PC-9 (cell line): ENCODE results near the gene ADI1.

Experiments used
- EZH2 ChIP-seq: fragments of 200-600 bp; sonication (generic); IDR thresholded peaks from 2 replicates; pipeline ENCODE4 v1.8.0; 2017; ENCODE audit warnings: antibody characterized with exemption, low read depth
- TF ChIP-seq, protein P1 (sequence below): fragments of 200-600 bp; sonication (generic); conservative IDR thresholded peaks from 2 replicates; pipeline ENCODE4 v1.6.1; 2017; ENCODE audit warnings: mixed run types, antibody characterized with exemption, mild to moderate bottlenecking, moderate library complexity

DNA sequence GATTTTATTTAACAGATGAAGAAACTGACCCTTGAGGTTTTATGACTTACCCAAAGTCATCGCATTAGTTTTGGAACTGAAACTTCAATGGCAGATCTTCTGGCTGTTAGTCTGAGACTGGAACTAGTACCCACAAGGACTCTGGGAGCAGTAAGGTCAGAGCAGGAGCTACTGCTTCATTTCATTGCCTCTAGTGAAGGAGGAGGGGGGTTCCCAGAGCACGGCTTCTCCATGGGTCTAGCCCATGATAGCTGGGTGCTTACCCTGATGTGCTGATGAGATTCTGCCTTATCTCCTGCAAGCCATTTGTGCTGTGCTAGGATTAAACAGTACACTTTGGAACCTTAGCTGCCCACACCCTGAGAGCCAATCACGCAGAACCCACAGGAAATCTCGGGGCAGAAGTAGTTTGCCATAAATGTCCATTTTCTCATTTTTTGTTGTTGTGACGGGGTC, 44.2 kb upstream of the ADI1 start:
- TF ChIP-seq, protein P1, sequence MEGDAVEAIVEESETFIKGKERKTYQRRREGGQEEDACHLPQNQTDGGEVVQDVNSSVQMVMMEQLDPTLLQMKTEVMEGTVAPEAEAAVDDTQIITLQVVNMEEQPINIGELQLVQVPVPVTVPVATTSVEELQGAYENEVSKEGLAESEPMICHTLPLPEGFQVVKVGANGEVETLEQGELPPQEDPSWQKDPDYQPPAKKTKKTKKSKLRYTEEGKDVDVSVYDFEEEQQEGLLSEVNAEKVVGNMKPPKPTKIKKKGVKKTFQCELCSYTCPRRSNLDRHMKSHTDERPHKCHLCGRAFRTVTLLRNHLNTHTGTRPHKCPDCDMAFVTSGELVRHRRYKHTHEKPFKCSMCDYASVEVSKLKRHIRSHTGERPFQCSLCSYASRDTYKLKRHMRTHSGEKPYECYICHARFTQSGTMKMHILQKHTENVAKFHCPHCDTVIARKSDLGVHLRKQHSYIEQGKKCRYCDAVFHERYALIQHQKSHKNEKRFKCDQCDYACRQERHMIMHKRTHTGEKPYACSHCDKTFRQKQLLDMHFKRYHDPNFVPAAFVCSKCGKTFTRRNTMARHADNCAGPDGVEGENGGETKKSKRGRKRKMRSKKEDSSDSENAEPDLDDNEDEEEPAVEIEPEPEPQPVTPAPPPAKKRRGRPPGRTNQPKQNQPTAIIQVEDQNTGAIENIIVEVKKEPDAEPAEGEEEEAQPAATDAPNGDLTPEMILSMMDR: no peak
- no peak for TF ChIP-seq EZH2
